HL-60 (cell line): ENCODE measurements around the gene WWOX.

Experiments
- CTCF ChIP-seq: IDR thresholded peaks from one replicate; pipeline ENCODE4 v1.5.1; 2011; ENCODE audit warnings: low read length, control low read depth, inconsistent platforms; ENCODE audit not compliant: insufficient read depth
- POLR2AphosphoS5 ChIP-seq: IDR thresholded peaks from 2 replicates; pipeline ENCODE4 v1.6.1; 2012; ENCODE audit warnings: low read depth
- REST ChIP-seq: IDR thresholded peaks from 2 replicates; pipeline ENCODE4 v1.6.1; 2012; ENCODE audit warnings: low read depth; ENCODE audit not compliant: insufficient replicate concordance

GRCh38 chr16:79053577-79053976 lies 954.1 kb downstream of the WWOX start:
- TF ChIP-seq CTCF = no peak
- no peak for TF ChIP-seq POLR2AphosphoS5
- no peak for TF ChIP-seq REST
